Measurements from ENCODE around the gene MEIOSIN. TPM values are rescaled to one million over a fixed set of nuclear protein-coding genes. Genes with fewer than 3 reads are reported as not detected.
"Not testable (repeated sequence)": the region's sequence is repeated elsewhere in the genome, so short reads cannot be mapped to it uniquely, and the experiment has no call there.

The MEIOSIN gene
- polyA plus RNA-seq, 2 donors = not detected

DNA sequence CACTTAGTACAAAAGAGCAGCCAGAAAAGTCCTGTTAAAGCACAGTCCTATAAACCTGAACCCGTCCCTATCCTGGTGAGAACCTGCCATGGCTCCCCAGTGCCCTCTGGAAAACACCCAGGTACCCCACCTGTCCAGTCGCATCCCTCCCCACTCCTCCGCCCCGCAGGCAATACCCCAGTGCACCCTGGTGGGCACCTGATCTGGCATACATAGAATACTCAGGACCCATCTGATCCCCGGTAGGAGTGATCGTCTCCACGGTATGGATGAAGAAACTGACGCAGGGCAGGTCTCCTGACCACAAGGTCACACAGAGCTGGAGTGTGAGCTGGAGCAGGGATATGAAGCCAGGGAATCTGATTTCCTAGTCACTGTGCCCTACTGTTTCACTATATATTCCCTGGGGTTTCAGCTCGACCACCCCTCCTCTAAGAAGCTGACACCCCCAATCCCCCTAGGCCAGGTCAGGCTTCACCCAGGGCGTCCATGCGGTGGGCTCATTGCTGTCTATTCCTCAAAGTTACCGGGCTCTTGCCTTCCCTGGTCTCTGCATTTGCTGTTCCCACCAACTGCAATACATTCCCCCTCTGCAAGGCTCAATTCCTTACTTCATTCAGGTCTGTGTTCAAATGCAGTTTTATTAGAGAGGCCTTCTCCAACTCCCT, 15.1 kb upstream of the MEIOSIN start:
- Histone ChIP-seq H3K36me3 (ENCODE audit: control insufficient read depth in 2 of 2, insufficient read depth in 2 of 2, low read length in 1 of 2) (peaks cover 0 to 13% of the 10 kb centered on the region in 2 donors), H3K4me3 (ENCODE audit: low read depth in 1 of 2, low read length in 2 of 2) (peak overlapping the region; percentile 54 to 67), H3K27me3 (ENCODE audit: control insufficient read depth in 1 of 2, insufficient read depth in 2 of 2, low read length in 2 of 2) (no peaks in the 10 kb centered on the region), H3K4me1 (ENCODE audit: control insufficient read depth in 2 of 2, insufficient read depth in 2 of 2, low read length in 1 of 2) (peaks cover 0 to 9% of the 10 kb centered on the region in 2 donors), H3K27ac (ENCODE audit: low read depth in 2 of 2, low read length in 1 of 2) (peak overlapping the region; percentile 94 to 96), H3K9me3 (ENCODE audit: control insufficient read depth in 2 of 2, insufficient read depth in 1 of 2, low read depth in 1 of 2, low read length in 1 of 2) (no peaks in the 10 kb centered on the region)
- WGBS, 2 donors = 45 to 54% methylated on average over 12 of the region's 12 CpGs

DNA sequence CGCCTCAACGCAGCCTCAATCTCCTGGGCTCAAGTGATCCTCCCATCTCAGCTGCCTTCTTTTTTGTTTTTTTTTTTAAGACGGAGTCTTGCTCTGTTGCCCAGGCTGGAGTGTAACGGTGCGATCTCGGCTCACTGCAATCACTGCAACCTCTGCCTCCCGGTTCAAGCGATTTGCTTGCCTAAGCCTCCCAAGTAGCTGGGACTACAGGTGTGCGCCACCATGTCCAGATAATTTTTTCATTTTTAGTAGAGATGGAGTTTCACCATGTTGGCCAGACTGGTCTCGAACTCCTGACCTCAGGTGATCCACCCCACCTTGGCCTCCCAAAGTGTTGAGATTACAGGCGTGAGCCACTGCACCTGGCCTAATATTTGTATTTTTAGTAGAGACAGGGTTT, 13.2 kb upstream of the MEIOSIN start:
- peaks cover 0 to 10% of the 10 kb centered on the region in 2 donors for H3K36me3 ChIP-seq (ENCODE audit: control insufficient read depth in 2 of 2, insufficient read depth in 2 of 2, low read length in 1 of 2)
- not testable (repeated sequence) for H3K4me1 ChIP-seq (ENCODE audit: control insufficient read depth in 2 of 2, insufficient read depth in 2 of 2, low read length in 1 of 2); H3K9me3 ChIP-seq (ENCODE audit: control insufficient read depth in 2 of 2, insufficient read depth in 1 of 2, low read depth in 1 of 2, low read length in 1 of 2); H3K27me3 ChIP-seq (ENCODE audit: control insufficient read depth in 1 of 2, insufficient read depth in 2 of 2, low read length in 2 of 2); H3K4me3 ChIP-seq (ENCODE audit: low read depth in 1 of 2, low read length in 2 of 2); H3K27ac ChIP-seq (ENCODE audit: low read depth in 2 of 2, low read length in 1 of 2)
- 97 to 98% methylated on average over 11 of the region's 11 CpGs for WGBS, 2 donors

DNA sequence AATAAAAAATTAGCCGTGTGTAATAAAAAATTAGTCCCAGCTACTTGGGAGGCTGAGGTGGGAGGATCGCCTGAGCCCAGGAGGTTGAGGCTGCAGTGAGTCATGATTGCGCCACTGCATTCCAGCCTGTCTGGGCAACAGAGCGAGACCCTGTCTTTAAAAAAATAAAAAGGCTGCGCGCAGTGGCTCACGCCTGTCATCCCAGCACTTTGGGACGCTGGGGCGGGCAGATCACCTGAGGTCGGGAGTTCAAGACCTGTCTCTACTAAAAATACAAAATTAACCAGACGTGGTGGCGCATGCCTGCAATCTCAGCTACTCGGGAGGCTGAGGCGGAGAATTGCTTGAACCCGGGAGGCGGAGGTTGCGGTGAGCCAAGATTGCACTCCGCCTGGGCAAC, 4.6 kb upstream of the MEIOSIN start:
- not testable (repeated sequence) for H3K27me3 ChIP-seq (ENCODE audit: control insufficient read depth in 1 of 2, insufficient read depth in 2 of 2, low read length in 2 of 2); H3K4me3 ChIP-seq (ENCODE audit: low read depth in 1 of 2, low read length in 2 of 2); H3K36me3 ChIP-seq (ENCODE audit: control insufficient read depth in 2 of 2, insufficient read depth in 2 of 2, low read length in 1 of 2); H3K4me1 ChIP-seq (ENCODE audit: control insufficient read depth in 2 of 2, insufficient read depth in 2 of 2, low read length in 1 of 2); H3K27ac ChIP-seq (ENCODE audit: low read depth in 2 of 2, low read length in 1 of 2); H3K9me3 ChIP-seq (ENCODE audit: control insufficient read depth in 2 of 2, insufficient read depth in 1 of 2, low read depth in 1 of 2, low read length in 1 of 2)
- WGBS, 2 donors = 90 to 93% methylated on average over 18 of the region's 18 CpGs

DNA sequence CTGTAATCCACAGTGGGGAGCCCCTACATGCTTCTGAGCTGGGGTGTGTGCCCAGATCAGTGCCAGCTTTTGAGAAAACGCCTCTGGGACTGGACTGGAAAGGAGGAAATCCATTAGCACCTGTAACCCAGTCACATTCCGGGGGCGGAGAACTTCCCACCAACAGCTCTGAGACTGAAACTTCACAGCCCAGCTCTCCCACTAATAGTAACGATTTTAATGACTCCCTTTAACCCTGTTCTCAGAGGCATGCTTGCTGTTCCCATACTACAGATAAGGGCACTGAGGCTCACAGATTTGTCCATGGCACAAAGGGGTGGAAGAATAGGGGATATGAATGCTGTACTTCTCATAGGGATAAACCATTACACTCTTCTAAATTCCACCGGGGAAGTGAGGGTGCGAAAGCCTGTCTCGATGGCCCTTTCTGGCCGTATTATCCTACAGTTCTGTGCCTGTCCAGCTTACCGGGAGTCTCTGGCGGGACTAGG, 3.4 kb upstream of the MEIOSIN start:
- peak overlapping the region; percentile 58 to 94 for H3K4me3 ChIP-seq (ENCODE audit: low read depth in 1 of 2, low read length in 2 of 2)
- no peaks in the 10 kb centered on the region for H3K36me3 ChIP-seq (ENCODE audit: control insufficient read depth in 2 of 2, insufficient read depth in 2 of 2, low read length in 1 of 2)
- H3K27me3 ChIP-seq (ENCODE audit: control insufficient read depth in 1 of 2, insufficient read depth in 2 of 2, low read length in 2 of 2) = no peaks in the 10 kb centered on the region
- WGBS, 2 donors = 6 to 8% methylated on average over 10 of the region's 10 CpGs
- peaks cover 0 to 3% of the 10 kb centered on the region in 2 donors for H3K4me1 ChIP-seq (ENCODE audit: control insufficient read depth in 2 of 2, insufficient read depth in 2 of 2, low read length in 1 of 2)
- H3K27ac ChIP-seq (ENCODE audit: low read depth in 2 of 2, low read length in 1 of 2) = peak overlapping the region; percentile 77 to 95
- no peaks in the 10 kb centered on the region for H3K9me3 ChIP-seq (ENCODE audit: control insufficient read depth in 2 of 2, insufficient read depth in 1 of 2, low read depth in 1 of 2, low read length in 1 of 2)

DNA sequence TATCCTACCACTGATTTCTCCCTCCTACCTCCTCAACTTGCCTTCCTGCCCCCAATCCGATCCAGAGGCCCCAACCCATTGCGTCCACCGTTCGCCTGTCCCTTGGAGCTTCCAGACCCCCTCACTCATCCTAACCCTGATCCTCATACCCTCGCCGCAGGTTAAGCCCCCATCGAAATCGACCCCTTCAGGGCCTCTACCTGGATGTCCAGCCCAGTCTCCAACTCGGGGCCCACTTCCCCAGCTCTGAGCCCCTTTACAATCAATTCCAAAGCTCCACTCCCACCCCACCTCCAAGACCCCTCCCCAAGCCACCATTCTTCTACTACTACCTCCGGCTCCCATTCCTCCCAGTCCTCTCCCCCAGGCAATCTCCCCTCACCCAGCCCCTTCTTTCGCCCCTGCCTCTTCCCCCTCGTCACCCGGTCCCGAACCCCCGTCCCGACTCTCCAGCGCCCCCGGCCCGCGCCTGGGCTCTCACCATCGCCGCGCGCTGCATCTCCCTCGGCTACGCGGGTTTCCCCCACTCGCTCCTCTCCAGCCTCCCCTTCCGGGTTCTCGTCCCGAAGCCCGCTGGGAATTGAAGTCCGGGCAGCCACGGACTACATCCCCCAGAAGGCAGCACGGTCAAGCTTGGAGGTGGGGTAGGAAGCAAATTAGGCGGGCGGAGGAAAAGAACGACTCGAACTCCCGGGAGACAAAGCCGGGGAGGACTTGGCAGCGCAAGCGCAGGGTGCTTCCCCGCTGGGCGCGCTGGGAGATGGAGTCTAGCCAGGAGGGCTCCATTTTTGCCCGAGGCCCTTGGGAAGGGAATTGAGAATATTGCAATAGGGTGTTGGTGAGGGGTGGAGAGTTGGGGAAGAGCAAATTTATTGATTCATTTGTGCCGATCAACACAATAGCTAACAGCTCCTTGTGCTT, 2.6 kb upstream of the MEIOSIN start, which contains the start of gene FBXO46:
FBXO46 (minus strand) TSS at position 529 of the 921 bp plus-strand sequence. CDS start 17,401 bp downstream, outside the sequence.
- Histone ChIP-seq H3K36me3 (ENCODE audit: control insufficient read depth in 2 of 2, insufficient read depth in 2 of 2, low read length in 1 of 2) (no peaks in the 10 kb centered on the region), H3K4me1 (ENCODE audit: control insufficient read depth in 2 of 2, insufficient read depth in 2 of 2, low read length in 1 of 2) (peaks cover 0 to 3% of the 10 kb centered on the region in 2 donors), H3K4me3 (ENCODE audit: low read depth in 1 of 2, low read length in 2 of 2) (peak within 1 kb of the TSS; percentile 58 to 94), H3K27ac (ENCODE audit: low read depth in 2 of 2, low read length in 1 of 2) (peak within 1 kb of the TSS; percentile 77 to 95), H3K9me3 (ENCODE audit: control insufficient read depth in 2 of 2, insufficient read depth in 1 of 2, low read depth in 1 of 2, low read length in 1 of 2) (no peaks in the 10 kb centered on the region), H3K27me3 (ENCODE audit: control insufficient read depth in 1 of 2, insufficient read depth in 2 of 2, low read length in 2 of 2) (no peaks in the 10 kb centered on the region)
- WGBS, 2 donors = 1 to 2% methylated on average over 48 of the region's 48 CpGs

DNA sequence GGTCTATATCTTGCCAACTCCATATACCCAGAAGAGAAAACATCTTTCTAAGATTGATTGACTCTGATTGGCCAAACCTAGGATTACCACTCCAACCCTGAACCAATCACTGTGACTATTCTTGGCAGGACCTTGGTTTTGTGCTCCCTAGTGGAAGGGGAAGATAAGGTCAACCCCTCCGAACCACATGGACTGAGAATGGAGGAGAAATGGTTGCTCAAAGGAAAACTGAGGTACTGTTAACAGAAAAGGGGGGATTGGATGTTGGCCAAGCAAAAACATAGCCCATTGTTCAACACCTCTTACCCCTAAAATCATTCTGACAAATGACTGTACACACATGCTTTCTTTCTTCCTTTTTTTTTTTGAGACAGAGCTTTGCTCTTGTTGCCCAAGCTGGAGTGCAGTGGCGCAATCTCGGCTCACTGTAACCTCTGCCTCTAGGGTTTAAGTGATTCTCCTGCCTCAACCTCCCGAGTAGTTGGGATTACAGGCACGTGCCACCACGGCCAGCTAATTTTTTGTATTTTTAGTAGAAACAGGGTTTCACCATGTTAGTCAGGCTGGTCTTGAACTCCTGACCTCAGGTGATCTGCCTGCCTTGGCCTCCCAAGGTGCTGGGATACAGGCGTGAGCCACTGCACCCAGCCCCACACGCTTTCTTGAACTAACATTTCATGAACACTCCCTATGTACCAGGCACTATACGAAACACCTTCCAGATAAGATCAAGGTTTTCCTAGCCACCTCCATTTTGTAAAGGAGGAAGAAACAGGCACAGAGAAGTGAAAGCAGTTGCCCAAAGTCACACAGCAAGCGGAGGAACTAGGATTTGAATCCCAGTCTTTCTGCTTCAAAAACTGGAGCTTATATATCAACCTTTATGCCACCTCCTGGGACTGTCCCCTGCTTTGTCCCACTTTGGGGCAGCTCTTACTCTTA, 6.5 kb downstream of the MEIOSIN start:
- Histone ChIP-seq H3K27me3 (ENCODE audit: control insufficient read depth in 1 of 2, insufficient read depth in 2 of 2, low read length in 2 of 2) (no peaks in the 10 kb centered on the region), H3K9me3 (ENCODE audit: control insufficient read depth in 2 of 2, insufficient read depth in 1 of 2, low read depth in 1 of 2, low read length in 1 of 2) (no peaks in the 10 kb centered on the region), H3K4me1 (ENCODE audit: control insufficient read depth in 2 of 2, insufficient read depth in 2 of 2, low read length in 1 of 2) (no peaks in the 10 kb centered on the region), H3K36me3 (ENCODE audit: control insufficient read depth in 2 of 2, insufficient read depth in 2 of 2, low read length in 1 of 2) (no peaks in the 10 kb centered on the region), H3K4me3 (ENCODE audit: low read depth in 1 of 2, low read length in 2 of 2) (no peak overlapping the region), H3K27ac (ENCODE audit: low read depth in 2 of 2, low read length in 1 of 2) (no peak overlapping the region)
- 85 to 86% methylated on average over 10 of the region's 10 CpGs for WGBS, 2 donors

DNA sequence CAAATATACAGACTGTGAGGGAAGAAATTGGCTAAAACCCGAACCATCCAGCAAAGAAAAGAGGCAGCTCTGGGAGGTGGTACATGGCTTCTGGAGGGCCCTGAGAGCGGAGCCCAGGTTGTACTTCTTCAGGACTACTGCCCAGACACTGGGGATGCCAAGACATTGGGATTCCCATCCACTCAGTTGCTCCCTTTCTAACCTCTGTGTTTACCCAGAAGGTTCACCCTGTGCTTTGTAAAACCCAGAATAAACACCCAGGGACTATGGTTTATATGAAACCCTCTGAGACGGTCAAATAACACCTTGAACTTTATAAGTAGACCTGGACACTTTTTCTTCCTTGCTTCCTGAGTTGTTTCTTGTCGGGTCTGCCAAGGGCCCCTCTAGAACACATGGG, 9.7 kb downstream of the MEIOSIN start:
- no peaks in the 10 kb centered on the region for H3K36me3 ChIP-seq (ENCODE audit: control insufficient read depth in 2 of 2, insufficient read depth in 2 of 2, low read length in 1 of 2)
- H3K9me3 ChIP-seq (ENCODE audit: control insufficient read depth in 2 of 2, insufficient read depth in 1 of 2, low read depth in 1 of 2, low read length in 1 of 2) = no peaks in the 10 kb centered on the region
- no peak overlapping the region for H3K4me3 ChIP-seq (ENCODE audit: low read depth in 1 of 2, low read length in 2 of 2)
- WGBS, 2 donors = 52 to 60% methylated on average over 4 of the region's 4 CpGs
- H3K27me3 ChIP-seq (ENCODE audit: control insufficient read depth in 1 of 2, insufficient read depth in 2 of 2, low read length in 2 of 2) = no peaks in the 10 kb centered on the region
- H3K27ac ChIP-seq (ENCODE audit: low read depth in 2 of 2, low read length in 1 of 2) = no peak overlapping the region
- no peaks in the 10 kb centered on the region for H3K4me1 ChIP-seq (ENCODE audit: control insufficient read depth in 2 of 2, insufficient read depth in 2 of 2, low read length in 1 of 2)

DNA sequence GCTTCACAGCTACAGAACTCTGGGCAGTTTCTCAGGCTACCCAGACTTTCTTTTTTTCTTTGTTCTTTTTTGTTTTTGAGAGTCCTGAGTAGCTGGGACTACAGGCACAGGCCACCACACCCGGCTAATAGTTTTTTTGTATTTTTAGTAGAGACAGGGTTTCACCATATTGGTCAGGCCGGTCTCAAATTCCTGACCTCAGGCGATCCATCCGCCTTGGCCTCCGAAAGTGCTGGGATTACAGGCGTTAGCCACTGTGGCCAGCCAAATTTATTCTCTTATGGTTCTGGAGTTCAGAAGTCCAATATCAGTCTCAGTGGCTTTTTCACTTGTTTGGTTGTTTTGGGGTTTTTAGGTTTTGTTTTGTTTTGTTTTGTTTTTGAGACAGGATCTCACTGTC, 12.4 kb downstream of the MEIOSIN start:
- Histone ChIP-seq H3K4me3 (ENCODE audit: low read depth in 1 of 2, low read length in 2 of 2) (no peak overlapping the region), H3K27me3 (ENCODE audit: control insufficient read depth in 1 of 2, insufficient read depth in 2 of 2, low read length in 2 of 2) (no peaks in the 10 kb centered on the region), H3K9me3 (ENCODE audit: control insufficient read depth in 2 of 2, insufficient read depth in 1 of 2, low read depth in 1 of 2, low read length in 1 of 2) (no peaks in the 10 kb centered on the region), H3K36me3 (ENCODE audit: control insufficient read depth in 2 of 2, insufficient read depth in 2 of 2, low read length in 1 of 2) (no peaks in the 10 kb centered on the region), H3K4me1 (ENCODE audit: control insufficient read depth in 2 of 2, insufficient read depth in 2 of 2, low read length in 1 of 2) (no peaks in the 10 kb centered on the region), H3K27ac (ENCODE audit: low read depth in 2 of 2, low read length in 1 of 2) (no peak overlapping the region)
- WGBS, 2 donors = 88 to 91% methylated on average over 6 of the region's 6 CpGs

DNA sequence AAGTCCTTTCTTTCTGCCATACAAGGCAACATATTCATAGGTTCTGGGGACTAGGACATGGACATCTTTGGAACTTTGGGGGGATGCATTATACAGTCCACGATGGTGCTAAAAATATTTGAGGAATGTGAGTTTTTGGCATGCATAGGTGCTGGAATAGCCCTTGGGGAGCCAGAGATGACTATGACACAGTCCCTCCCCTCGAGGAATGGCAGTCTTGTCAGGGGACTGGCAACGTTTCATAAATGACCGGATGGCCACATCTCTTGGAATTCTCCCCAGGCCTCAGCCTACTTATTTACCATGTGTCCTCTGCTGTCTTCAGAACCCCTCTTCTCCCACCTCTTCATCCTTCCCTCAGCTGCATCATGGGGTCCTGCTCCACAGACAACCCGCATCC, 13.6 kb downstream of the MEIOSIN start:
- H3K27me3 ChIP-seq (ENCODE audit: control insufficient read depth in 1 of 2, insufficient read depth in 2 of 2, low read length in 2 of 2) = no peaks in the 10 kb centered on the region
- no peaks in the 10 kb centered on the region for H3K36me3 ChIP-seq (ENCODE audit: control insufficient read depth in 2 of 2, insufficient read depth in 2 of 2, low read length in 1 of 2)
- no peak overlapping the region for H3K4me3 ChIP-seq (ENCODE audit: low read depth in 1 of 2, low read length in 2 of 2)
- H3K27ac ChIP-seq (ENCODE audit: low read depth in 2 of 2, low read length in 1 of 2) = no peak overlapping the region
- 62 to 71% methylated on average over 5 of the region's 5 CpGs for WGBS, 2 donors
- H3K9me3 ChIP-seq (ENCODE audit: control insufficient read depth in 2 of 2, insufficient read depth in 1 of 2, low read depth in 1 of 2, low read length in 1 of 2) = no peaks in the 10 kb centered on the region
- no peaks in the 10 kb centered on the region for H3K4me1 ChIP-seq (ENCODE audit: control insufficient read depth in 2 of 2, insufficient read depth in 2 of 2, low read length in 1 of 2)

All from esophagus (tissue), 2 donors.